HepG2 (cell line): Measurements from ENCODE around the gene DUSP16. TPM values are rescaled to one million over a fixed set of nuclear protein-coding genes. Genes with fewer than 3 reads are reported as not detected.

ENCODE experiments used
- MAZ ChIP-seq, 2 experiments: sonication (generic) in 1 of 2; formaldehyde crosslinking in 1 of 2; IDR thresholded peaks; 2 replicates each; pipeline versions ENCODE4 v1.5.0 to v1.6.1; 2012 to 2020; ENCODE audit warnings: low read depth in 2 of 2, mild to moderate bottlenecking in 2 of 2, borderline replicate concordance in 1 of 2, improper control_type of control experiment in 1 of 2, low read length in 1 of 2, missing genetic modification reagents in 1 of 2, moderate library complexity in 1 of 2
- SAFB2 ChIP-seq: sonication (generic); formaldehyde crosslinking; IDR thresholded peaks from 2 replicates; pipeline ENCODE4 v1.5.1; 2020; ENCODE audit warnings: missing genetic modification reagents, low read depth, mild to moderate bottlenecking, borderline replicate concordance
- YY1 ChIP-seq: IDR thresholded peaks from 2 replicates; pipeline ENCODE4 v1.6.1; 2011; ENCODE audit warnings: low read length, low read depth, moderate library complexity, mild to moderate bottlenecking; ENCODE audit not compliant: insufficient read depth, insufficient replicate concordance
- ZNF335 ChIP-seq: sonication (generic); formaldehyde crosslinking; IDR thresholded peaks from 2 replicates; pipeline ENCODE4 v1.4.0; 2020; ENCODE audit warnings: missing genetic modification reagents
- ZNF781 ChIP-seq: sonication (generic); formaldehyde crosslinking; IDR thresholded peaks from 2 replicates; pipeline ENCODE4 v1.5.1; 2020; ENCODE audit warnings: borderline replicate concordance, mild to moderate bottlenecking, missing genetic modification reagents; ENCODE audit errors: not compliant biosample characterization
- ZZZ3 ChIP-seq: sonication (generic); formaldehyde crosslinking; IDR thresholded peaks from 2 replicates; pipeline ENCODE4 v1.4.0; 2020; ENCODE audit warnings: missing genetic modification reagents, mild to moderate bottlenecking, borderline replicate concordance
- polyA plus RNA-seq, 8 experiments: library from polyadenylated mRNA; depleted of rRNA in 3 of 8; stranded (reverse) in 7 of 8; unstranded in 1 of 8; fragments of >200 nt; fragmentation: Illumina TruSeq in 4 of 8; extraction: Trizol in 4 of 8; gene quantifications; 2 replicates each; pipeline versions ENCODE4 v1.2.1 to v1.2.3, GENCODE V29; 2011 to 2016; ENCODE audit warnings: low read depth in 4 of 8, missing spikeins in 1 of 8, mixed read lengths in 1 of 8; ENCODE audit not compliant: insufficient read depth in 1 of 8
- total RNA-seq, 5 experiments: library from RNA; depleted of rRNA; stranded (reverse); fragments of >200 nt; fragmentation: Illumina TruSeq; extraction: Trizol; gene quantifications; 2 replicates each; pipeline ENCODE4 v1.2.3, GENCODE V29; 2016; ENCODE audit warnings: low read depth in 1 of 5
- TF ChIP-seq, protein P1 (sequence below): sonication (generic); formaldehyde crosslinking; conservative IDR thresholded peaks from 2 replicates; pipeline ENCODE4 v1.8.0; 2022; ENCODE audit warnings: mild to moderate bottlenecking, moderate library complexity, missing genetic modification reagents
- TF ChIP-seq, protein P2 (sequence below): IDR thresholded peaks from 2 replicates; pipeline ENCODE4 v1.6.1; 2018; ENCODE audit warnings: missing genetic modification reagents, mild to moderate bottlenecking, missing compliant biosample characterization
- TF ChIP-seq, protein P3 (sequence below): sonication (generic); formaldehyde crosslinking; IDR thresholded peaks from 2 replicates; pipeline ENCODE4 v1.4.0; 2020; ENCODE audit warnings: missing genetic modification reagents
- TF ChIP-seq, protein P4 (sequence below): sonication (generic); formaldehyde crosslinking; IDR thresholded peaks from 2 replicates; pipeline ENCODE4 v1.4.0; 2020; ENCODE audit warnings: missing genetic modification reagents, mild to moderate bottlenecking, borderline replicate concordance
- TF ChIP-seq, protein P5 (sequence below): sonication (generic); formaldehyde crosslinking; conservative IDR thresholded peaks from 2 replicates; pipeline ENCODE4 v1.4.0; 2020; ENCODE audit warnings: mild to moderate bottlenecking, missing genetic modification reagents, moderate library complexity
- TF ChIP-seq, protein P6 (sequence below): sonication (generic); formaldehyde crosslinking; IDR thresholded peaks from 2 replicates; pipeline ENCODE4 v1.8.1; 2023; ENCODE audit warnings: mild to moderate bottlenecking, missing genetic modification reagents

Gene DUSP16
- total and polyA plus RNA-seq, 2 of the 13 experiments (the other 11 are each of a cell fraction or from before 2014, with no cell fraction given), result 45.7 to 46.6 TPM

DNA sequence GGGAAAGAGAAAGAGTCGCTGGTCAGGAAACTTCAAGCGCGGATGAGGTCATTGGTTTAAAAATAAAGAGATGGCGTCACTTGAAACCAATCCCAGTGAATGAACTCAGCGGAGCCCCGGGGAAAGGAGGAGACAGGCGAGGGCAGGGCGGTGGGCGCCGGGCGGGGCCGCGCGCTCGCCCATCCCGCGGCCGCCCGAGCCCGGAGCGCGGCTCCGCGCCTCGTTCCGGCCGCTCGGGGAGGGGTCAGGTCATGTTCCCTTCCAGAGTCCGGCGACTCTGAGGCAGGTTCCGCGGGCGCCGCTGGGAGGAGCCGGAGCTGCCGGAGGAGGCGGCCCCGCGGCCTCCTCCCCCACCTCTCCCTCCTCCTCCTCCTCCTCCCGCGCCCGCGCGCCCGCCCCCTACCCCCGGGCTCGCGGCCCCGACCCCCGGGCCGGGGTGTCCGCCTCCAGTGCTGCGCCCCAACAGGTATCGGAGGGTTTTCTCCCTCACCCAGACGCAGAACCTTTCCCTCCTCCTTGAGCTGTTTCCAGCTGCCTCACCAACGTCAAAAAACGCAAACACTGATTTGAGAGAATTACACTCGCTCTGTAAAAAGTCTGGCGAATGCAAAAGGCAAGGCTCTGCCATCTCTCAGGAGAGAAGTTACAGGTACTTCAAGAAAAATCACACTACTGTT is at the start of gene DUSP16 (continued):
- TF ChIP-seq, protein P1, sequence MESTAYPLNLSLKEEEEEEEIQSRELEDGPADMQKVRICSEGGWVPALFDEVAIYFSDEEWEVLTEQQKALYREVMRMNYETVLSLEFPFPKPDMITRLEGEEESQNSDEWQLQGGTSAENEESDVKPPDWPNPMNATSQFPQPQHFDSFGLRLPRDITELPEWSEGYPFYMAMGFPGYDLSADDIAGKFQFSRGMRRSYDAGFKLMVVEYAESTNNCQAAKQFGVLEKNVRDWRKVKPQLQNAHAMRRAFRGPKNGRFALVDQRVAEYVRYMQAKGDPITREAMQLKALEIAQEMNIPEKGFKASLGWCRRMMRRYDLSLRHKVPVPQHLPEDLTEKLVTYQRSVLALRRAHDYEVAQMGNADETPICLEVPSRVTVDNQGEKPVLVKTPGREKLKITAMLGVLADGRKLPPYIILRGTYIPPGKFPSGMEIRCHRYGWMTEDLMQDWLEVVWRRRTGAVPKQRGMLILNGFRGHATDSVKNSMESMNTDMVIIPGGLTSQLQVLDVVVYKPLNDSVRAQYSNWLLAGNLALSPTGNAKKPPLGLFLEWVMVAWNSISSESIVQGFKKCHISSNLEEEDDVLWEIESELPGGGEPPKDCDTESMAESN, result 0 out of 2 replicates have a peak, but pooled peaks have one; percentile 38
- peak; percentile 62 for TF ChIP-seq MAZ (IDR thresholded peaks at IDR 0.05; ENCODE audit: borderline replicate concordance, low read depth, low read length)
- peak; percentile 78 for TF ChIP-seq MAZ (CRISPR knock-in tag; IDR thresholded peaks at IDR 0.05; ENCODE audit: low read depth)
- TF ChIP-seq ZNF781 (CRISPR knock-in tag), result no peak
- TF ChIP-seq, protein P2, sequence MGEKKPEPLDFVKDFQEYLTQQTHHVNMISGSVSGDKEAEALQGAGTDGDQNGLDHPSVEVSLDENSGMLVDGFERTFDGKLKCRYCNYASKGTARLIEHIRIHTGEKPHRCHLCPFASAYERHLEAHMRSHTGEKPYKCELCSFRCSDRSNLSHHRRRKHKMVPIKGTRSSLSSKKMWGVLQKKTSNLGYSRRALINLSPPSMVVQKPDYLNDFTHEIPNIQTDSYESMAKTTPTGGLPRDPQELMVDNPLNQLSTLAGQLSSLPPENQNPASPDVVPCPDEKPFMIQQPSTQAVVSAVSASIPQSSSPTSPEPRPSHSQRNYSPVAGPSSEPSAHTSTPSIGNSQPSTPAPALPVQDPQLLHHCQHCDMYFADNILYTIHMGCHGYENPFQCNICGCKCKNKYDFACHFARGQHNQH, result 0 out of 2 replicates have a peak, but pooled peaks have one; percentile 46
- TF ChIP-seq YY1, result peak; percentile 58
- TF ChIP-seq, protein P3, sequence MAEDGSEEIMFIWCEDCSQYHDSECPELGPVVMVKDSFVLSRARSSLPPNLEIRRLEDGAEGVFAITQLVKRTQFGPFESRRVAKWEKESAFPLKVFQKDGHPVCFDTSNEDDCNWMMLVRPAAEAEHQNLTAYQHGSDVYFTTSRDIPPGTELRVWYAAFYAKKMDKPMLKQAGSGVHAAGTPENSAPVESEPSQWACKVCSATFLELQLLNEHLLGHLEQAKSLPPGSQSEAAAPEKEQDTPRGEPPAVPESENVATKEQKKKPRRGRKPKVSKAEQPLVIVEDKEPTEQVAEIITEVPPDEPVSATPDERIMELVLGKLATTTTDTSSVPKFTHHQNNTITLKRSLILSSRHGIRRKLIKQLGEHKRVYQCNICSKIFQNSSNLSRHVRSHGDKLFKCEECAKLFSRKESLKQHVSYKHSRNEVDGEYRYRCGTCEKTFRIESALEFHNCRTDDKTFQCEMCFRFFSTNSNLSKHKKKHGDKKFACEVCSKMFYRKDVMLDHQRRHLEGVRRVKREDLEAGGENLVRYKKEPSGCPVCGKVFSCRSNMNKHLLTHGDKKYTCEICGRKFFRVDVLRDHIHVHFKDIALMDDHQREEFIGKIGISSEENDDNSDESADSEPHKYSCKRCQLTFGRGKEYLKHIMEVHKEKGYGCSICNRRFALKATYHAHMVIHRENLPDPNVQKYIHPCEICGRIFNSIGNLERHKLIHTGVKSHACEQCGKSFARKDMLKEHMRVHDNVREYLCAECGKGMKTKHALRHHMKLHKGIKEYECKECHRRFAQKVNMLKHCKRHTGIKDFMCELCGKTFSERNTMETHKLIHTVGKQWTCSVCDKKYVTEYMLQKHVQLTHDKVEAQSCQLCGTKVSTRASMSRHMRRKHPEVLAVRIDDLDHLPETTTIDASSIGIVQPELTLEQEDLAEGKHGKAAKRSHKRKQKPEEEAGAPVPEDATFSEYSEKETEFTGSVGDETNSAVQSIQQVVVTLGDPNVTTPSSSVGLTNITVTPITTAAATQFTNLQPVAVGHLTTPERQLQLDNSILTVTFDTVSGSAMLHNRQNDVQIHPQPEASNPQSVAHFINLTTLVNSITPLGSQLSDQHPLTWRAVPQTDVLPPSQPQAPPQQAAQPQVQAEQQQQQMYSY (CRISPR knock-in tag), result peak; percentile 59; the same call in 1 of the 2 replicates
- TF ChIP-seq SAFB2 (CRISPR knock-in tag), result no peak
- TF ChIP-seq, protein P4, sequence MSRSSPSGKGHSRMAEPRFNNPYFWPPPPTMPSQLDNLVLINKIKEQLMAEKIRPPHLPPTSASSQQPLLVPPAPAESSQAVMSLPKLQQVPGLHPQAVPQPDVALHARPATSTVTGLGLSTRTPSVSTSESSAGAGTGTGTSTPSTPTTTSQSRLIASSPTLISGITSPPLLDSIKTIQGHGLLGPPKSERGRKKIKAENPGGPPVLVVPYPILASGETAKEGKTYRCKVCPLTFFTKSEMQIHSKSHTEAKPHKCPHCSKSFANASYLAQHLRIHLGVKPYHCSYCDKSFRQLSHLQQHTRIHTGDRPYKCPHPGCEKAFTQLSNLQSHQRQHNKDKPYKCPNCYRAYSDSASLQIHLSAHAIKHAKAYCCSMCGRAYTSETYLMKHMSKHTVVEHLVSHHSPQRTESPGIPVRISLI (CRISPR knock-in tag), result peak; percentile 6; the same call in 1 of the 2 replicates
- no peak for TF ChIP-seq ZNF335
- TF ChIP-seq, protein P5, sequence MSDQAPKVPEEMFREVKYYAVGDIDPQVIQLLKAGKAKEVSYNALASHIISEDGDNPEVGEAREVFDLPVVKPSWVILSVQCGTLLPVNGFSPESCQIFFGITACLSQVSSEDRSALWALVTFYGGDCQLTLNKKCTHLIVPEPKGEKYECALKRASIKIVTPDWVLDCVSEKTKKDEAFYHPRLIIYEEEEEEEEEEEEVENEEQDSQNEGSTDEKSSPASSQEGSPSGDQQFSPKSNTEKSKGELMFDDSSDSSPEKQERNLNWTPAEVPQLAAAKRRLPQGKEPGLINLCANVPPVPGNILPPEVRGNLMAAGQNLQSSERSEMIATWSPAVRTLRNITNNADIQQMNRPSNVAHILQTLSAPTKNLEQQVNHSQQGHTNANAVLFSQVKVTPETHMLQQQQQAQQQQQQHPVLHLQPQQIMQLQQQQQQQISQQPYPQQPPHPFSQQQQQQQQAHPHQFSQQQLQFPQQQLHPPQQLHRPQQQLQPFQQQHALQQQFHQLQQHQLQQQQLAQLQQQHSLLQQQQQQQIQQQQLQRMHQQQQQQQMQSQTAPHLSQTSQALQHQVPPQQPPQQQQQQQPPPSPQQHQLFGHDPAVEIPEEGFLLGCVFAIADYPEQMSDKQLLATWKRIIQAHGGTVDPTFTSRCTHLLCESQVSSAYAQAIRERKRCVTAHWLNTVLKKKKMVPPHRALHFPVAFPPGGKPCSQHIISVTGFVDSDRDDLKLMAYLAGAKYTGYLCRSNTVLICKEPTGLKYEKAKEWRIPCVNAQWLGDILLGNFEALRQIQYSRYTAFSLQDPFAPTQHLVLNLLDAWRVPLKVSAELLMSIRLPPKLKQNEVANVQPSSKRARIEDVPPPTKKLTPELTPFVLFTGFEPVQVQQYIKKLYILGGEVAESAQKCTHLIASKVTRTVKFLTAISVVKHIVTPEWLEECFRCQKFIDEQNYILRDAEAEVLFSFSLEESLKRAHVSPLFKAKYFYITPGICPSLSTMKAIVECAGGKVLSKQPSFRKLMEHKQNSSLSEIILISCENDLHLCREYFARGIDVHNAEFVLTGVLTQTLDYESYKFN, result peak; percentile 49
- TF ChIP-seq, protein P6, sequence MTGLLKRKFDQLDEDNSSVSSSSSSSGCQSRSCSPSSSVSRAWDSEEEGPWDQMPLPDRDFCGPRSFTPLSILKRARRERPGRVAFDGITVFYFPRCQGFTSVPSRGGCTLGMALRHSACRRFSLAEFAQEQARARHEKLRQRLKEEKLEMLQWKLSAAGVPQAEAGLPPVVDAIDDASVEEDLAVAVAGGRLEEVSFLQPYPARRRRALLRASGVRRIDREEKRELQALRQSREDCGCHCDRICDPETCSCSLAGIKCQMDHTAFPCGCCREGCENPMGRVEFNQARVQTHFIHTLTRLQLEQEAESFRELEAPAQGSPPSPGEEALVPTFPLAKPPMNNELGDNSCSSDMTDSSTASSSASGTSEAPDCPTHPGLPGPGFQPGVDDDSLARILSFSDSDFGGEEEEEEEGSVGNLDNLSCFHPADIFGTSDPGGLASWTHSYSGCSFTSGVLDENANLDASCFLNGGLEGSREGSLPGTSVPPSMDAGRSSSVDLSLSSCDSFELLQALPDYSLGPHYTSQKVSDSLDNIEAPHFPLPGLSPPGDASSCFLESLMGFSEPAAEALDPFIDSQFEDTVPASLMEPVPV (CRISPR knock-in tag), result no peak
- no peak for TF ChIP-seq ZZZ3 (CRISPR knock-in tag)
